Adrenal gland (tissue), 5 donors: Measurements from ENCODE around the gene PEPD.

Experiments used
- CTCF ChIP-seq, 6 experiments: fragments of 450-650 bp in 4 of 6; fragments of 200-600 bp in 2 of 6; sonication (generic) in 1 of 6; IDR thresholded peaks; 1 replicate in 5 of 6; 2 replicates in 1 of 6; pipeline versions ENCODE4 v1.5.1 to v1.8.0; 2016 to 2021; ENCODE audit warnings: antibody characterized with exemption in 6 of 6, mild to moderate bottlenecking in 2 of 6, moderate library complexity in 1 of 6
- POLR2A ChIP-seq, 2 donors: fragments of 450-650 bp; IDR thresholded peaks; one replicate each; pipeline ENCODE4 v1.6.1; 2017; ENCODE audit warnings: antibody characterized with exemption in 2 of 2, mild to moderate bottlenecking in 2 of 2, moderate library complexity in 1 of 2
- donor health status: DM: no; HTN: no; CAD: no.

- TF ChIP-seq CTCF (IDR thresholded peaks at IDR 0.05) (no peak), POLR2A (IDR thresholded peaks at IDR 0.05) (no peak)
Observed at GRCh38 chr19:33408116-33408515, 113.5 kb downstream of the PEPD start.
